GM12878 (cell line): ENCODE measurements around the gene RIMBP2. TPM values are rescaled to one million over a fixed set of nuclear protein-coding genes. Genes with fewer than 3 reads are reported as not detected.

Experiments used
- ATAC-seq: fragments of 200-7000 bp; cut with Tn5 transposase; 3 replicates; pipeline ENCODE4 v1.9.1; 2020; ENCODE audit warnings: mild to moderate bottlenecking, moderate library complexity
- BruUV-seq: library from RNA; stranded (reverse); fragments of 400-500 nt; replicated peaks from 2 replicates; lab custom pipeline; 2021; lab: Mats Ljungman, UMichigan
- CTCF ChIA-PET: fragments of 300-600 bp; sonication (Branson Sonifier 250); formaldehyde crosslinking; extraction: SDS; loops from one replicate; lab custom pipeline; 2021; ENCODE audit warnings: inconsistent platforms; lab: Yijun Ruan, JAX
- POLR2A ChIA-PET: fragments of 350-600 bp; formaldehyde crosslinking; extraction: SDS; loops from one replicate; lab custom pipeline; 2021; ENCODE audit warnings: inconsistent platforms; lab: Charles Lee
- RAD21 ChIA-PET: fragments of 300-600 bp; sonication (Branson Sonifier 250); formaldehyde crosslinking; loops from one replicate; lab custom pipeline; 2023; ENCODE audit warnings: antibody characterized with exemption; ENCODE audit not compliant: unreplicated experiment; lab: Charles Lee
- SMC1A ChIA-PET: fragments of 300-600 bp; sonication (Branson Sonifier 250); formaldehyde crosslinking; loops from one replicate; lab custom pipeline; 2023; ENCODE audit not compliant: unreplicated experiment, uncharacterized antibody; lab: Charles Lee
- DNase-seq: peaks from one replicate; pipeline ENCODE4 v3.0.0-alpha.2; 2011; ENCODE audit warnings: low read depth, low spot score
- FAIRE-seq: peaks from 3 replicates; lab custom pipeline; 2011; peaks lifted over from hg19 to GRCh38; lab: Jason Lieb, UNC
- H2AFZ ChIP-seq: 2 replicates; pipeline ENCODE4 v1.6.0; 2011; ENCODE audit warnings: low read depth, low read length, control low read depth; ENCODE audit not compliant: control insufficient read depth
- H3K27ac ChIP-seq: 2 replicates; pipeline ENCODE4 v1.5.1; 2011; ENCODE audit warnings: control low read depth; ENCODE audit not compliant: control insufficient read depth, insufficient read depth
- H3K27me3 ChIP-seq, 2 experiments: replicated peaks in 1 of 2; 2 replicates each; pipeline versions ENCODE4 v1.6.0 to v1.6.1; 2011; ENCODE audit warnings: low read length in 1 of 2; ENCODE audit not compliant: control insufficient read depth in 2 of 2, insufficient read depth in 2 of 2
- H3K36me3 ChIP-seq, 2 experiments: 2 replicates each; pipeline ENCODE4 v1.5.1; 2011; ENCODE audit warnings: low read length in 1 of 2; ENCODE audit not compliant: control insufficient read depth in 2 of 2, insufficient read depth in 2 of 2
- H3K4me1 ChIP-seq: 2 replicates; pipeline ENCODE4 v1.6.1; 2011; ENCODE audit warnings: mild to moderate bottlenecking, low read length, moderate library complexity, mixed read lengths; ENCODE audit not compliant: control insufficient read depth, insufficient read depth
- H3K4me2 ChIP-seq: 2 replicates; pipeline ENCODE4 v1.6.0; 2011; ENCODE audit warnings: control low read depth; ENCODE audit not compliant: control insufficient read depth, insufficient read depth
- H3K4me3 ChIP-seq: fragments of 200-600 bp; sonication (generic); 2 replicates; pipeline ENCODE4 v1.5.1; 2016
- H3K79me2 ChIP-seq: 2 replicates; pipeline ENCODE4 v1.6.0; 2011; ENCODE audit warnings: low read length; ENCODE audit not compliant: control insufficient read depth, insufficient read depth
- H3K9ac ChIP-seq: 2 replicates; pipeline ENCODE4 v1.8.0; 2011; ENCODE audit warnings: low read length, control low read depth, mixed read lengths; ENCODE audit not compliant: control insufficient read depth, insufficient read depth
- H3K9me3 ChIP-seq: replicated peaks from 3 replicates; pipeline ENCODE4 v1.5.1; 2011; ENCODE audit warnings: mild to moderate bottlenecking, low read length; ENCODE audit not compliant: control insufficient read depth, insufficient read depth
- H4K20me1 ChIP-seq: 2 replicates; pipeline ENCODE4 v1.6.0; 2011; ENCODE audit not compliant: control insufficient read depth, insufficient read depth
- BRCA1 ChIP-seq: IDR thresholded peaks from 2 replicates; pipeline ENCODE4 v1.6.1; 2011; ENCODE audit warnings: low read depth, low read length, improper control_type of control experiment
- CUX1 ChIP-seq: IDR thresholded peaks from 2 replicates; pipeline ENCODE4 v1.6.1; 2012; ENCODE audit warnings: improper control_type of control experiment, low read depth, low read length; ENCODE audit not compliant: insufficient replicate concordance
- ESRRA ChIP-seq: IDR thresholded peaks from 2 replicates; pipeline ENCODE4 v1.6.1; 2012; ENCODE audit warnings: mild to moderate bottlenecking, low read length, improper control_type of control experiment
- ETV6 ChIP-seq, 2 experiments: fragments of 450-650 bp in 1 of 2; IDR thresholded peaks in 1 of 2; conservative IDR thresholded peaks in 1 of 2; 2 replicates each; pipeline ENCODE4 v1.6.1; 2014; ENCODE audit warnings: antibody characterized with exemption in 1 of 2, borderline replicate concordance in 1 of 2, low read depth in 1 of 2, mild to moderate bottlenecking in 1 of 2, moderate library complexity in 1 of 2
- HSF1 ChIP-seq: fragments of 150-350 bp; IDR thresholded peaks from 2 replicates; pipeline ENCODE4 v1.6.1; 2014; ENCODE audit warnings: mild to moderate bottlenecking, low read depth, low read length
- MEF2B ChIP-seq: fragments of 450-650 bp; IDR thresholded peaks from 2 replicates; pipeline ENCODE4 v1.6.1; 2018; ENCODE audit warnings: mild to moderate bottlenecking, moderate library complexity; ENCODE audit not compliant: partially characterized antibody, poor library complexity, severe bottlenecking
- MTA2 ChIP-seq: fragments of 450-650 bp; IDR thresholded peaks from 2 replicates; pipeline ENCODE4 v1.6.1; 2016; ENCODE audit warnings: low read depth, mild to moderate bottlenecking, moderate library complexity
- RBBP5 ChIP-seq: fragments of 200-600 bp; sonication (generic); conservative IDR thresholded peaks from 2 replicates; pipeline ENCODE4 v1.6.1; 2016
- RUNX3 ChIP-seq: IDR thresholded peaks from 2 replicates; pipeline ENCODE4 v1.6.1; 2012; ENCODE audit warnings: low read length, inconsistent platforms
- SREBF2 ChIP-seq: IDR thresholded peaks from 2 replicates; pipeline ENCODE4 v1.6.1; 2012; ENCODE audit warnings: mild to moderate bottlenecking, low read length
- TARDBP ChIP-seq: IDR thresholded peaks from 2 replicates; pipeline ENCODE4 v1.6.1; 2016; ENCODE audit warnings: borderline replicate concordance
- YBX1 ChIP-seq: fragments of 450-650 bp; IDR thresholded peaks from 2 replicates; pipeline ENCODE4 v1.6.1; 2016; ENCODE audit warnings: antibody characterized with exemption
- ZNF274 ChIP-seq: IDR thresholded peaks from one replicate; pipeline ENCODE4 v1.8.0; 2011; ENCODE audit not compliant: insufficient read length, insufficient read depth
- ZNF384 ChIP-seq: IDR thresholded peaks from 2 replicates; pipeline ENCODE4 v1.6.1; 2012; ENCODE audit warnings: low read depth, mild to moderate bottlenecking, low read length, improper control_type of control experiment, borderline replicate concordance
- ZNF687 ChIP-seq: fragments of 450-650 bp; IDR thresholded peaks from 2 replicates; pipeline ENCODE4 v1.6.1; 2017; ENCODE audit warnings: mild to moderate bottlenecking, moderate library complexity
- WGBS: methylation state at CpG from one replicate; pipeline ENCODE4 v1.1.6; 2016; ENCODE audit warnings: low lambda C conversion rate; ENCODE audit not compliant: insufficient replicate concordance, insufficient coverage; ENCODE audit errors: missing lambda C conversion rate; 5-methylcytosine and 5-hydroxymethylcytosine counted together
- in situ Hi-C: fragments of 300-500 bp; cut with MboI; formaldehyde crosslinking; loops from 9 replicates; pipeline ENCODE4 v1.14.3; 2018; ENCODE audit warnings: mixed read lengths
- intact Hi-C: fragments of 100-400 bp; cut with micrococcal nuclease; formaldehyde crosslinking; loops from one replicate; pipeline ENCODE4 v1.14.2; 2022; ENCODE audit not compliant: unreplicated experiment
- polyA plus RNA-seq, 11 experiments: library from polyadenylated mRNA; depleted of rRNA in 4 of 11; unstranded in 6 of 11; stranded (reverse) in 5 of 11; fragments of >200 nt; fragmentation: Nextera tagmentation in 4 of 11; fragmentation: Illumina TruSeq in 1 of 11; extraction: Ambion mirVana in 4 of 11; extraction: Trizol in 1 of 11; gene quantifications; 1 replicate in 1 of 11; 2 replicates in 10 of 11; pipeline versions ENCODE4 v1.2.1 to v1.2.3, GENCODE V29; 2011 to 2016; ENCODE audit warnings: inconsistent platforms in 2 of 11, missing spikeins in 2 of 11, low read depth in 1 of 11
- total RNA-seq, 4 experiments: library from RNA; depleted of rRNA in 3 of 4; stranded (reverse); fragments of >200 nt in 3 of 4; fragmentation: Illumina TruSeq in 1 of 4; extraction: Trizol in 1 of 4; gene quantifications; 2 replicates each; pipeline versions ENCODE4 v1.2.1 to v1.2.3, GENCODE V29; 2013 to 2021

RIMBP2 gene
- total and polyA plus RNA-seq, 10 of the 15 experiments (the other 5 are each of a cell fraction or from before 2014, with no cell fraction given): 0.04 to 2.9 (median 0.07) TPM; not detected in 1

GRCh38 chr12:130514149-130514551 lies 201.9 kb downstream of the RIMBP2 start:
- H3K9me3 ChIP-seq: no peaks in the 10 kb centered on the region; the same call in 2 of the 3 replicates
- no TSS peak for BruUV-seq
- ATAC-seq: no peak
- TF ChIP-seq ZNF274: no peak
- no peak for TF ChIP-seq TARDBP
- no peak for TF ChIP-seq ETV6 (conservative IDR thresholded peaks at IDR 0.05 in 1 of 2, IDR thresholded peaks at IDR 0.05 in 1 of 2; ENCODE audit: borderline replicate concordance in 1 of 2, low read depth in 1 of 2)
- TF ChIP-seq YBX1: no peak
- no peak for TF ChIP-seq ZNF384
- no peak for TF ChIP-seq ZNF687
- TF ChIP-seq MTA2: no peak
- no peak for TF ChIP-seq CUX1
- no peak for TF ChIP-seq ESRRA
- no peak for TF ChIP-seq MEF2B
- TF ChIP-seq SREBF2: no peak
- TF ChIP-seq RBBP5: no peak
- no peak for TF ChIP-seq RUNX3
- no peak for TF ChIP-seq HSF1
- TF ChIP-seq BRCA1: no peak

More at GRCh38 chr12:130514149-130514551, 201.9 kb downstream of the RIMBP2 start:
- WGBS: 12% methylated on average over 5 of the region's 5 CpGs
- Histone ChIP-seq H2AFZ (no peak overlapping the region), H3K27ac (no peak overlapping the region), H3K79me2 (no peaks in the 10 kb centered on the region), H3K9ac (no peak overlapping the region), H3K36me3 (no peaks in the 10 kb centered on the region), H3K4me3 (no peak overlapping the region), H3K4me2 (no peak overlapping the region), H3K4me1 (no peaks in the 10 kb centered on the region), H4K20me1 (no peaks in the 10 kb centered on the region), H3K27me3 (no peaks in the 10 kb centered on the region)
- CTCF ChIA-PET: no interaction called here
- in situ Hi-C loops (no loop called here), intact Hi-C loops (no loop called here)
- POLR2A ChIA-PET: no interaction called here
- RAD21 ChIA-PET: interaction anchor here (0.9 kb wide), 1 partner anchor 8 kb away, joined by 3 read pairs; no protein-coding TSS in a partner anchor
- FAIRE-seq: no peak
- SMC1A ChIA-PET: no interaction called here
- DNase-seq: no peak
